Measurements from ENCODE around the gene PPA1.

DNA sequence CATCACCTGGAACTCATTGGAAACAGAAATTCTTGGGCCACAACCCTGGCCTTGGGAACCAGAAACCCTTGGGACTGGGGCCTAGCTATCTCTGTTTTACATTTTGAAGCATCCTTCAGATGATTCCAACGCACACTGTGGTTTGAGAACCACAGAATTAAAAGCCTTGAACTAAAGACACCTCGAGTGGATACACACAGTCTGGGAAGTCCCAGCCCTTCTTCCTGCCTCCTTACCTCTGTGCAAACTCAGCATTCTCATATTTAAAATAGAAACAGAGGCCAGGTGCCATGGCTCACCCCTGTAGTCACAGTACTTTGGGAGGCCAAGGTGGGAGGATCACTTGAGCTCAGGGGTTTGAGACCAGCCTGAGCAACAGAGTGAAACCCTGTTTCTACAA is 37.7 kb upstream of the PPA1 start:
- TF ChIP-seq, protein P1, sequence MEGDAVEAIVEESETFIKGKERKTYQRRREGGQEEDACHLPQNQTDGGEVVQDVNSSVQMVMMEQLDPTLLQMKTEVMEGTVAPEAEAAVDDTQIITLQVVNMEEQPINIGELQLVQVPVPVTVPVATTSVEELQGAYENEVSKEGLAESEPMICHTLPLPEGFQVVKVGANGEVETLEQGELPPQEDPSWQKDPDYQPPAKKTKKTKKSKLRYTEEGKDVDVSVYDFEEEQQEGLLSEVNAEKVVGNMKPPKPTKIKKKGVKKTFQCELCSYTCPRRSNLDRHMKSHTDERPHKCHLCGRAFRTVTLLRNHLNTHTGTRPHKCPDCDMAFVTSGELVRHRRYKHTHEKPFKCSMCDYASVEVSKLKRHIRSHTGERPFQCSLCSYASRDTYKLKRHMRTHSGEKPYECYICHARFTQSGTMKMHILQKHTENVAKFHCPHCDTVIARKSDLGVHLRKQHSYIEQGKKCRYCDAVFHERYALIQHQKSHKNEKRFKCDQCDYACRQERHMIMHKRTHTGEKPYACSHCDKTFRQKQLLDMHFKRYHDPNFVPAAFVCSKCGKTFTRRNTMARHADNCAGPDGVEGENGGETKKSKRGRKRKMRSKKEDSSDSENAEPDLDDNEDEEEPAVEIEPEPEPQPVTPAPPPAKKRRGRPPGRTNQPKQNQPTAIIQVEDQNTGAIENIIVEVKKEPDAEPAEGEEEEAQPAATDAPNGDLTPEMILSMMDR (IDR thresholded peaks at IDR 0.05) = no peak
- TF ChIP-seq POLR2A (IDR thresholded peaks at IDR 0.05) (no peak), POLR2AphosphoS5 (IDR thresholded peaks at IDR 0.05) (no peak)

Data from sigmoid colon (tissue), 4 donors.